HG03457 (cell line): ENCODE data around the gene NFYB.
"Not testable (repeated sequence)": the region's sequence is repeated elsewhere in the genome, so short reads cannot be mapped to it uniquely, and the experiment has no call there.

Experiments used
- ATAC-seq: cut with Tn5 transposase; IDR thresholded peaks from one replicate; pipeline ENCODE4 v1.9.1; 2021; ENCODE audit warnings: moderate number of reproducible peaks; ENCODE audit not compliant: unreplicated experiment

Gene NFYB

GRCh38 chr12:104121001-104121400 lies 17.0 kb downstream of the NFYB start:
- no peak for ATAC-seq

GRCh38 chr12:104115587-104115975 lies 22.4 kb downstream of the NFYB start:
- ATAC-seq, result no peak

GRCh38 chr12:104114834-104115586 lies 23.0 kb downstream of the NFYB start:
- not testable (repeated sequence) for ATAC-seq

GRCh38 chr12:104109446-104110271 lies 28.4 kb downstream of the NFYB start:
- no peak for ATAC-seq

- no peak for ATAC-seq
Measured at GRCh38 chr12:104108755-104109445, 29.1 kb downstream of the NFYB start.

- ATAC-seq, result no peak
Measured at GRCh38 chr12:104106965-104107364, 31.0 kb downstream of the NFYB start.

- no peak for ATAC-seq
Measured at GRCh38 chr12:104105461-104105860, 32.5 kb downstream of the NFYB start.

GRCh38 chr12:104097954-104098353 lies 40.1 kb downstream of the NFYB start:
- ATAC-seq, result no peak

GRCh38 chr12:104095289-104095688 lies 42.7 kb downstream of the NFYB start:
- no peak for ATAC-seq

GRCh38 chr12:104094284-104094683 lies 43.7 kb downstream of the NFYB start:
- ATAC-seq, result no peak

- ATAC-seq, result no peak
Measured at GRCh38 chr12:104091136-104091535, 46.9 kb downstream of the NFYB start.

- no peak for ATAC-seq
Measured at GRCh38 chr12:104090685-104091084, 47.3 kb downstream of the NFYB start.

- no peak for ATAC-seq
Measured at GRCh38 chr12:104083769-104084475, 54.1 kb downstream of the NFYB start.

- no peak for ATAC-seq
Measured at GRCh38 chr12:104080764-104081163, 57.2 kb downstream of the NFYB start.

- ATAC-seq, result no peak
Measured at GRCh38 chr12:104079024-104079423, 59.0 kb downstream of the NFYB start.

GRCh38 chr12:104073699-104074098 lies 64.3 kb downstream of the NFYB start:
- ATAC-seq, result no peak

GRCh38 chr12:104072099-104072498 lies 65.9 kb downstream of the NFYB start:
- no peak for ATAC-seq
